IPS-15b (cell line): Measurements from ENCODE around the gene ELOA.
A peak's percentile ranks its signal among the peaks of the same experiment; 100 is the strongest.

ENCODE experiments used
- H3K27me3 ChIP-seq: one replicate; pipeline ENCODE4 v1.6.1; 2013; ENCODE audit warnings: low read length; ENCODE audit not compliant: control insufficient read depth, insufficient read depth
- H3K36me3 ChIP-seq: one replicate; pipeline ENCODE4 v1.6.1; 2013; ENCODE audit warnings: low read length; ENCODE audit not compliant: control insufficient read depth, insufficient read depth
- H3K4me1 ChIP-seq: one replicate; pipeline ENCODE4 v1.6.1; 2013; ENCODE audit warnings: mild to moderate bottlenecking, low read length; ENCODE audit not compliant: control insufficient read depth, insufficient read depth
- H3K4me3 ChIP-seq: one replicate; pipeline ENCODE4 v1.5.1; 2013; ENCODE audit warnings: low read depth, low read length
- H3K9ac ChIP-seq: one replicate; pipeline ENCODE4 v1.6.1; 2013; ENCODE audit warnings: low read depth, mild to moderate bottlenecking, low read length
- H3K9me3 ChIP-seq: one replicate; pipeline ENCODE4 v1.6.1; 2013; ENCODE audit warnings: mild to moderate bottlenecking, low read length; ENCODE audit not compliant: control insufficient read depth, insufficient read depth

ELOA gene

GRCh38 chr1:23742670-23743286 lies 493 bp upstream of the ELOA start:
- H3K9ac ChIP-seq: peak overlapping the region; percentile 63
- no peaks in the 10 kb centered on the region for H3K9me3 ChIP-seq
- no peaks in the 10 kb centered on the region for H3K27me3 ChIP-seq
- H3K4me3 ChIP-seq: peak overlapping the region; percentile 63
- H3K4me1 ChIP-seq: peaks cover 6% of the 10 kb centered on the region
- no peaks in the 10 kb centered on the region for H3K36me3 ChIP-seq

GRCh38 chr1:23745515-23745914 lies 2.2 kb downstream of the ELOA start:
- Histone ChIP-seq H3K9me3 (no peaks in the 10 kb centered on the region), H3K36me3 (no peaks in the 10 kb centered on the region), H3K4me3 (no peak overlapping the region), H3K9ac (no peak overlapping the region), H3K4me1 (peaks cover 6% of the 10 kb centered on the region), H3K27me3 (no peaks in the 10 kb centered on the region)

GRCh38 chr1:23748016-23748415 lies 4.7 kb downstream of the ELOA start:
- H3K4me1 ChIP-seq: peaks cover 6% of the 10 kb centered on the region
- no peaks in the 10 kb centered on the region for H3K9me3 ChIP-seq
- no peak overlapping the region for H3K4me3 ChIP-seq
- no peak overlapping the region for H3K9ac ChIP-seq
- peaks cover 23% of the 10 kb centered on the region for H3K36me3 ChIP-seq
- no peaks in the 10 kb centered on the region for H3K27me3 ChIP-seq

- no peak overlapping the region for H3K9ac ChIP-seq
- no peak overlapping the region for H3K4me3 ChIP-seq
- H3K36me3 ChIP-seq: peaks cover 51% of the 10 kb centered on the region
- H3K9me3 ChIP-seq: no peaks in the 10 kb centered on the region
- no peaks in the 10 kb centered on the region for H3K4me1 ChIP-seq
- no peaks in the 10 kb centered on the region for H3K27me3 ChIP-seq
Observed at GRCh38 chr1:23751050-23751814, 8.0 kb downstream of the ELOA start.

GRCh38 chr1:23751815-23752200 lies 8.5 kb downstream of the ELOA start:
- Histone ChIP-seq H3K4me1 (no peaks in the 10 kb centered on the region), H3K36me3 (peaks cover 57% of the 10 kb centered on the region), H3K4me3 (no peak overlapping the region), H3K9me3 (no peaks in the 10 kb centered on the region), H3K9ac (no peak overlapping the region), H3K27me3 (no peaks in the 10 kb centered on the region)

- Histone ChIP-seq H3K4me3 (no peak overlapping the region), H3K36me3 (peaks cover 63% of the 10 kb centered on the region), H3K9ac (no peak overlapping the region), H3K27me3 (no peaks in the 10 kb centered on the region), H3K4me1 (no peaks in the 10 kb centered on the region), H3K9me3 (no peaks in the 10 kb centered on the region)
Observed at GRCh38 chr1:23752909-23753308, 9.6 kb downstream of the ELOA start.

GRCh38 chr1:23756676-23757075 lies 13.4 kb downstream of the ELOA start:
- peaks cover 79% of the 10 kb centered on the region for H3K36me3 ChIP-seq
- no peaks in the 10 kb centered on the region for H3K4me1 ChIP-seq
- H3K9ac ChIP-seq: no peak overlapping the region
- H3K4me3 ChIP-seq: no peak overlapping the region
- no peaks in the 10 kb centered on the region for H3K27me3 ChIP-seq
- no peaks in the 10 kb centered on the region for H3K9me3 ChIP-seq

- Histone ChIP-seq H3K9ac (no peak overlapping the region), H3K36me3 (peaks cover 69% of the 10 kb centered on the region), H3K27me3 (no peaks in the 10 kb centered on the region), H3K4me3 (no peak overlapping the region), H3K9me3 (no peaks in the 10 kb centered on the region), H3K4me1 (no peaks in the 10 kb centered on the region)
Observed at GRCh38 chr1:23757812-23758211, 14.5 kb downstream of the ELOA start.

GRCh38 chr1:23759277-23759676 lies 16.0 kb downstream of the ELOA start:
- Histone ChIP-seq H3K9me3 (no peaks in the 10 kb centered on the region), H3K9ac (no peak overlapping the region), H3K27me3 (no peaks in the 10 kb centered on the region), H3K4me1 (no peaks in the 10 kb centered on the region), H3K4me3 (no peak overlapping the region), H3K36me3 (peaks cover 54% of the 10 kb centered on the region)

GRCh38 chr1:23763041-23763577 lies 19.8 kb downstream of the ELOA start:
- Histone ChIP-seq H3K9ac (no peak overlapping the region), H3K9me3 (no peaks in the 10 kb centered on the region), H3K4me3 (no peak overlapping the region), H3K27me3 (no peaks in the 10 kb centered on the region), H3K4me1 (no peaks in the 10 kb centered on the region), H3K36me3 (peaks cover 26% of the 10 kb centered on the region)

GRCh38 chr1:23768733-23769132 lies 25.5 kb downstream of the ELOA start:
- Histone ChIP-seq H3K4me1 (no peaks in the 10 kb centered on the region), H3K27me3 (no peaks in the 10 kb centered on the region), H3K4me3 (no peak overlapping the region), H3K9me3 (no peaks in the 10 kb centered on the region), H3K9ac (no peak overlapping the region), H3K36me3 (peaks cover 2% of the 10 kb centered on the region)
